IPS DF 4.7 (cell line): Measurements from ENCODE around the gene SELENOF.
"Not testable (repeated sequence)": the region's sequence is repeated elsewhere in the genome, so short reads cannot be mapped to it uniquely, and the experiment has no call there.

Experiments
- DNase-seq: peaks from one replicate; pipeline ENCODE4 v3.0.0-alpha.2; 2013; ENCODE audit warnings: low spot score; ENCODE audit errors: extremely low read depth

The SELENOF gene

DNA sequence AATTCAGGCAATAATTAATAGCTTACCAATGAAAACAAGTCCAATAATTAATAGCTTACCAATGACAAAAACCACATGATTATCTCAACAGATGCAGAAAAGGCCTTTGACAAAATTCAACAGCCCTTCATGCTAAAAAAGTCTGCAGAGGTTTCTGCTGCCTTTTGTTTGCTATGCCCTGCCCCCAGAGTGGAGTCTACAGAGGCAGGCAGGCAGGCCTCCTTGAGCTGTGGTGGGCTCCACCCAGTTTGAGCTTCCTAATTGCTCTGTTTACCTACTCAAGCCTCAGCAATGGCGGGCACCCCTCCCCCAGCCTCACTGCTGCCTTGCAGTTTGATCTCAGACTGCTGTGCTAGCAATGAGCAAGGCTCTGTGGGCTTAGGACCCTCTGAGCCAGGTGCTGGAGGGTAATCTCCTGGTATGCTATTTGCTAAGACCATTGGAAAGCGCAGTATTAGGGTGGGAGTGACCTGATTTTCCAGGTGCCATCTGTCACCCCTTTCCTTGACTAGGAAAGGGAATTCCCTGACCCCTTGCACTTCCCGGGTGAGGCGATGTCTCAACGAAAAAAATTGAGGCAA lies 96.6 kb downstream of the SELENOF start:
- DNase-seq = not testable (repeated sequence)

- DNase-seq = not testable (repeated sequence)
These were observed 99.8 kb downstream of the SELENOF start for GRCh38 chr1:86814118-86814517.
